OCI-LY1 (cell line): Measurements from ENCODE around the gene NUP62.

Experiments used
- H2AFZ ChIP-seq: fragments of 200-600 bp; sonication (generic), shearing (Covaris generic); 2 replicates; pipeline ENCODE4 v1.6.0; 2014; ENCODE audit warnings: antibody characterized with exemption, mild to moderate bottlenecking, low read length
- H3F3A ChIP-seq: fragments of 200-600 bp; sonication (generic), shearing (Covaris generic); 2 replicates; pipeline ENCODE4 v1.6.0; 2014; ENCODE audit warnings: mild to moderate bottlenecking, antibody characterized with exemption, low read length, moderate library complexity; ENCODE audit not compliant: insufficient read depth
- H3K27ac ChIP-seq: fragments of 200-600 bp; sonication (generic); 2 replicates; pipeline ENCODE4 v1.5.1; 2014; ENCODE audit warnings: low read length, mixed run types, mild to moderate bottlenecking, low read depth; ENCODE audit not compliant: poor library complexity, severe bottlenecking
- H3K27me3 ChIP-seq: fragments of 200-600 bp; sonication (generic); 2 replicates; pipeline ENCODE4 v1.6.0; 2014; ENCODE audit warnings: antibody characterized with exemption, mild to moderate bottlenecking, low read length, moderate library complexity; ENCODE audit not compliant: insufficient read depth
- H3K36me3 ChIP-seq: fragments of 200-600 bp; sonication (generic); 2 replicates; pipeline ENCODE4 v1.6.1; 2014; ENCODE audit warnings: mild to moderate bottlenecking, antibody characterized with exemption, low read length, moderate library complexity, mixed read lengths; ENCODE audit not compliant: insufficient read depth
- H3K4me1 ChIP-seq: fragments of 200-600 bp; sonication (generic); 2 replicates; pipeline ENCODE4 v1.5.1; 2014; ENCODE audit warnings: mild to moderate bottlenecking, low read length, moderate library complexity; ENCODE audit not compliant: insufficient read depth, severe bottlenecking
- H3K4me2 ChIP-seq: fragments of 200-600 bp; sonication (generic), shearing (Covaris generic); 2 replicates; pipeline ENCODE4 v1.6.1; 2014; ENCODE audit warnings: low read length
- H3K4me3 ChIP-seq: fragments of 200-600 bp; sonication (generic); 2 replicates; pipeline ENCODE4 v1.5.1; 2014; ENCODE audit warnings: low read length, low read depth, mild to moderate bottlenecking, mixed read lengths; ENCODE audit not compliant: poor library complexity, severe bottlenecking
- H3K79me2 ChIP-seq: fragments of 200-600 bp; shearing (Covaris generic); 2 replicates; pipeline ENCODE4 v1.6.1; 2016; ENCODE audit warnings: mixed run types, low read length, mixed read lengths; ENCODE audit not compliant: insufficient read depth
- H3K9ac ChIP-seq: fragments of 200-600 bp; sonication (generic), shearing (Covaris generic); 2 replicates; pipeline ENCODE4 v1.6.1; 2014; ENCODE audit warnings: mild to moderate bottlenecking, low read length, mixed read lengths
- H3K9me2 ChIP-seq: fragments of 200-600 bp; sonication (generic), shearing (Covaris generic); 2 replicates; pipeline ENCODE4 v1.6.1; 2014; ENCODE audit warnings: low read depth, mild to moderate bottlenecking, low read length, mixed read lengths
- H3K9me3 ChIP-seq: fragments of 200-600 bp; shearing (Covaris generic); 2 replicates; pipeline ENCODE4 v1.6.1; 2014; ENCODE audit warnings: low read length, mixed read lengths
- H4K20me1 ChIP-seq: fragments of 200-600 bp; sonication (generic), shearing (Covaris generic); 2 replicates; pipeline ENCODE4 v1.6.0; 2016; ENCODE audit warnings: mild to moderate bottlenecking, low read length; ENCODE audit not compliant: insufficient read depth
- EZH2 ChIP-seq: fragments of 200-600 bp; sonication (generic), shearing (Covaris generic); IDR thresholded peaks from 2 replicates; pipeline ENCODE4 v1.8.0; 2017; ENCODE audit warnings: borderline replicate concordance, mixed run types, mild to moderate bottlenecking, antibody characterized with exemption, low read length, moderate library complexity, mixed read lengths
- TF ChIP-seq, protein P1 (sequence below): fragments of 200-600 bp; sonication (generic), shearing (Covaris generic); IDR thresholded peaks from 2 replicates; pipeline ENCODE4 v1.5.1; 2017; ENCODE audit warnings: mild to moderate bottlenecking, antibody characterized with exemption, low read length, moderate library complexity, mixed read lengths

Gene NUP62

DNA sequence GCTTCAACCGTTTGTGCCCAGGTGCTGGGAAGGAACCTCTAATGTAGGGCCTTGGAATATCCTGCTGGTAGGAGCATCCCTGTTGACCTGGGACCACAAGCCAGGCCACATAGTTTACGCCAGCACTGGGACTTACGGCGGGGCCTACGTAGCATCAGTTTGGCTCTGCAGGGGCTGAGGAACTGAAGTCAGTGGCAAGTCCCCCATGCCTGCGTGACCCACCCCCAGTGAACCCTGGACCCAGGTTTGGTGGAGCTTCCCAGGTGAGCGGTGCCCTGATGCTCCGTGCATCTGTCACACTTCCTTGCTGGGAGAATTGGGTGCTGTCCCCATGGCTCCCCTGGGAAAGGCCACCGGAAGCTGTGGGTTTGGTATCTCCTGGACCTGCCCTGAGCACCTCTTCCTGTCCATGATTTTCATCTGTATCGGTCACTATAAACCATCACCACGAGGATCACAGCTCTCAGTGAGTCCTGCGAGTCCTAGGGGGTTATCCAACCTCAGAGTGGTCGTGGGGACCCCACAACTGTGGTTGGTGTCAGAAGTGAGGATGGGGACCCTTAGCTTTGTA, 21.7 kb upstream of the NUP62 start:
- Histone ChIP-seq H3K9me2 (no peaks in the 10 kb centered on the region), H3K4me1 (peaks cover 7% of the 10 kb centered on the region), H3K4me2 (no peak overlapping the region), H4K20me1 (no peaks in the 10 kb centered on the region), H3K9me3 (no peaks in the 10 kb centered on the region), H3K36me3 (no peaks in the 10 kb centered on the region; the same call in 1 of the 2 replicates), H3K79me2 (no peaks in the 10 kb centered on the region), H3K9ac (no peak overlapping the region), H3K4me3 (no peak overlapping the region), H3K27me3 (peaks cover 8% of the 10 kb centered on the region), H3K27ac (no peak overlapping the region), H2AFZ (no peak overlapping the region), H3F3A (no peaks in the 10 kb centered on the region)
- TF ChIP-seq, protein P1, sequence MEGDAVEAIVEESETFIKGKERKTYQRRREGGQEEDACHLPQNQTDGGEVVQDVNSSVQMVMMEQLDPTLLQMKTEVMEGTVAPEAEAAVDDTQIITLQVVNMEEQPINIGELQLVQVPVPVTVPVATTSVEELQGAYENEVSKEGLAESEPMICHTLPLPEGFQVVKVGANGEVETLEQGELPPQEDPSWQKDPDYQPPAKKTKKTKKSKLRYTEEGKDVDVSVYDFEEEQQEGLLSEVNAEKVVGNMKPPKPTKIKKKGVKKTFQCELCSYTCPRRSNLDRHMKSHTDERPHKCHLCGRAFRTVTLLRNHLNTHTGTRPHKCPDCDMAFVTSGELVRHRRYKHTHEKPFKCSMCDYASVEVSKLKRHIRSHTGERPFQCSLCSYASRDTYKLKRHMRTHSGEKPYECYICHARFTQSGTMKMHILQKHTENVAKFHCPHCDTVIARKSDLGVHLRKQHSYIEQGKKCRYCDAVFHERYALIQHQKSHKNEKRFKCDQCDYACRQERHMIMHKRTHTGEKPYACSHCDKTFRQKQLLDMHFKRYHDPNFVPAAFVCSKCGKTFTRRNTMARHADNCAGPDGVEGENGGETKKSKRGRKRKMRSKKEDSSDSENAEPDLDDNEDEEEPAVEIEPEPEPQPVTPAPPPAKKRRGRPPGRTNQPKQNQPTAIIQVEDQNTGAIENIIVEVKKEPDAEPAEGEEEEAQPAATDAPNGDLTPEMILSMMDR, result no peak
- TF ChIP-seq EZH2, result no peak

DNA sequence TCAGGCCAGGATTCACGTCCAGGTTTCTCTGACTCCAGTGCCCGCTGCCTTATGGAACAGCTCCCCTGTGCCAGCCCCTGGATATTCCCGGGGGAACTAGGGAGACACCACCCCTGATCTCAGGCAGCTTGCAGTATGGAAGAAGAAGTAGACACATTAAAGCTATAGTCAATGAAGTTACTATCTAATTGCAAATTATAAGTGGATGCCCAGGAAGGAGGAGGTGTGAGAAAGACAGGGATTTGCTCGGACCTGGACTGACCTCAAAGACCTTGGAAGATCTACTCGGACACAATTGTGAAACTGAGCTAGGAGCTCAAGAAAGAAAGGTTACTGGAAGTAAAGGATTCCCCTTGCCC, 21.3 kb upstream of the NUP62 start:
- peaks cover 8% of the 10 kb centered on the region for H3K27me3 ChIP-seq
- H4K20me1 ChIP-seq, result no peaks in the 10 kb centered on the region
- no peak overlapping the region for H2AFZ ChIP-seq
- H3K36me3 ChIP-seq, result no peaks in the 10 kb centered on the region; the same call in 1 of the 2 replicates
- H3K4me1 ChIP-seq, result peaks cover 7% of the 10 kb centered on the region
- no peaks in the 10 kb centered on the region for H3K9me3 ChIP-seq
- no peaks in the 10 kb centered on the region for H3F3A ChIP-seq
- H3K9ac ChIP-seq, result no peak overlapping the region
- no peak for TF ChIP-seq EZH2
- TF ChIP-seq, protein P1, result no peak
- H3K9me2 ChIP-seq, result no peaks in the 10 kb centered on the region
- no peak overlapping the region for H3K4me2 ChIP-seq
- H3K79me2 ChIP-seq, result no peaks in the 10 kb centered on the region
- no peak overlapping the region for H3K4me3 ChIP-seq
- H3K27ac ChIP-seq, result no peak overlapping the region

- Histone ChIP-seq H3K9me2 (no peaks in the 10 kb centered on the region), H3K4me1 (peaks cover 7% of the 10 kb centered on the region), H3K9me3 (no peaks in the 10 kb centered on the region), H3K27ac (no peak overlapping the region), H3K36me3 (no peaks in the 10 kb centered on the region; the same call in 1 of the 2 replicates), H3K4me2 (no peak overlapping the region), H3K9ac (no peak overlapping the region), H2AFZ (no peak overlapping the region), H3K27me3 (peaks cover 8% of the 10 kb centered on the region), H4K20me1 (no peaks in the 10 kb centered on the region), H3F3A (no peaks in the 10 kb centered on the region), H3K4me3 (no peak overlapping the region), H3K79me2 (no peaks in the 10 kb centered on the region)
- TF ChIP-seq, protein P1, result no peak
- TF ChIP-seq EZH2, result no peak
Measured at GRCh38 chr19:49949742-49950589, 20.7 kb upstream of the NUP62 start.
